DOHH2 (cell line): ENCODE results near the gene AGA.

Experiments used
- EZH2phosphoT487 ChIP-seq: fragments of 200-600 bp; sonication (generic); IDR thresholded peaks from 2 replicates; pipeline ENCODE4 v1.6.1; 2017; ENCODE audit warnings: borderline replicate concordance, mild to moderate bottlenecking, antibody characterized with exemption, low read length, moderate library complexity, mixed read lengths
- TF ChIP-seq, protein P1 (sequence below): fragments of 200-600 bp; sonication (generic); IDR thresholded peaks from one replicate; pipeline ENCODE4 v1.5.1; 2014; ENCODE audit warnings: antibody characterized with exemption, mild to moderate bottlenecking, low read depth, low read length; ENCODE audit not compliant: poor library complexity, severe bottlenecking

DNA sequence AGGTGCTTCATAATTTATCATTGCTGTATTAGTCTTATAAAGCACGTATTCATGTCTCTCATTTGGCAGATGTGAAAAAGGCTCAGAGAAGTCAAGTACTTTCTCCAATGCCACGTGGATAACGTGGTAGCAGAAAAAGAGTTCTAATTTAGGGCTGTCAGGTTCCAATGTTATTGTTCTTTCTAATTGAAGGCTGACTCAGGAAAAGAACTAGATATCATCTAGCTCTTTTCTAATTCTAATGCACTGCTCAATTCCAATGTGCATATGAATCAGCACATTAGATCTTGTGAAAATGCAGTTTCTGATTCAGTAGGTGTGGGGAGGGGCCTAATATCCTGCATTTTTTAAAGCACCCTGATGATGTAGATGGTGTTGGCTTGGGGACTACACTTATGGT is 22.8 kb downstream of the AGA start:
- TF ChIP-seq, protein P1, sequence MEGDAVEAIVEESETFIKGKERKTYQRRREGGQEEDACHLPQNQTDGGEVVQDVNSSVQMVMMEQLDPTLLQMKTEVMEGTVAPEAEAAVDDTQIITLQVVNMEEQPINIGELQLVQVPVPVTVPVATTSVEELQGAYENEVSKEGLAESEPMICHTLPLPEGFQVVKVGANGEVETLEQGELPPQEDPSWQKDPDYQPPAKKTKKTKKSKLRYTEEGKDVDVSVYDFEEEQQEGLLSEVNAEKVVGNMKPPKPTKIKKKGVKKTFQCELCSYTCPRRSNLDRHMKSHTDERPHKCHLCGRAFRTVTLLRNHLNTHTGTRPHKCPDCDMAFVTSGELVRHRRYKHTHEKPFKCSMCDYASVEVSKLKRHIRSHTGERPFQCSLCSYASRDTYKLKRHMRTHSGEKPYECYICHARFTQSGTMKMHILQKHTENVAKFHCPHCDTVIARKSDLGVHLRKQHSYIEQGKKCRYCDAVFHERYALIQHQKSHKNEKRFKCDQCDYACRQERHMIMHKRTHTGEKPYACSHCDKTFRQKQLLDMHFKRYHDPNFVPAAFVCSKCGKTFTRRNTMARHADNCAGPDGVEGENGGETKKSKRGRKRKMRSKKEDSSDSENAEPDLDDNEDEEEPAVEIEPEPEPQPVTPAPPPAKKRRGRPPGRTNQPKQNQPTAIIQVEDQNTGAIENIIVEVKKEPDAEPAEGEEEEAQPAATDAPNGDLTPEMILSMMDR, result no peak
- TF ChIP-seq EZH2phosphoT487, result no peak
